ENCODE results near the gene ORAI3.

ORAI3 gene

DNA sequence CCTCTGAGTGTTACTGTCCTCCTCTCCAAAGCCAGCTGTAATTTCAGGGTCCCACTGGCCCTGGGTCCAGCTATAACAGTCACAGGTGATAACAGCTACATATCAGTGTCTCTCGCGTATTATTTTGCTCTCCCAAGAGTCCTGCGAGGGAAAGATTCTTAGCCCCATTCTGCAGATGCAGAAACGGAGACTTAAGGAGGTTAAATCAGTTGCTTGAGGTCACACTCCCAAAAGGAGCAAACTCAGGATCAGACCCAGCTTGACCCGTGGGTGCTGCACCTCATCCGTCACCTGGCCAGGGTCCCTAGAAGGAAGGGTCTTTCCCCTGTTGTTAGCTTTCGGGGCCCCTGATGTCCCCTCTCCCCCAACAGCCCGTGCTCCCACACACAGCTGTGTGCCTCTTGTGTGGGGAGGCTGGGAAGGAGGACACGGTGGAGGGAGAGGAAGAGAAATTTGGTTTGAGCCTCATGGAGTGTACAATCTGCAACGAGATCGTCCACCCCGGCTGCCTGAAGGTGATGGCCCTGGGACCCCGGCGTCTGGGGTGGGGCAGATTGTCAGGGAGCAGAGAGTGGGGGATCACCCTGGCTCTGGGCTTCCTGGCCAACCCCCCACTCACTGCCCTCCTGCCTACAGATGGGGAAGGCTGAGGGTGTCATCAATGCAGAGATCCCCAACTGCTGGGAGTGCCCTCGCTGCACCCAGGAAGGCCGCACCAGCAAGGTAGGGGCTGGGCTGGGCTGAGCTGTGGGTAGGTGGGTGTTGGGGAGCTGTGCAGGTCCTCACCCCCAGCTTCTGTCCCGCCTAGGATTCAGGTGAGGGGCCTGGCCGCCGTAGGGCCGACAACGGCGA, 21.7 kb upstream of the ORAI3 start:
- no peak for DNase-seq (ENCODE audit: low read depth)
- H3K4me3 ChIP-seq (ENCODE audit: low read depth, low read length): no peak overlapping the region
- TF ChIP-seq, protein P1, sequence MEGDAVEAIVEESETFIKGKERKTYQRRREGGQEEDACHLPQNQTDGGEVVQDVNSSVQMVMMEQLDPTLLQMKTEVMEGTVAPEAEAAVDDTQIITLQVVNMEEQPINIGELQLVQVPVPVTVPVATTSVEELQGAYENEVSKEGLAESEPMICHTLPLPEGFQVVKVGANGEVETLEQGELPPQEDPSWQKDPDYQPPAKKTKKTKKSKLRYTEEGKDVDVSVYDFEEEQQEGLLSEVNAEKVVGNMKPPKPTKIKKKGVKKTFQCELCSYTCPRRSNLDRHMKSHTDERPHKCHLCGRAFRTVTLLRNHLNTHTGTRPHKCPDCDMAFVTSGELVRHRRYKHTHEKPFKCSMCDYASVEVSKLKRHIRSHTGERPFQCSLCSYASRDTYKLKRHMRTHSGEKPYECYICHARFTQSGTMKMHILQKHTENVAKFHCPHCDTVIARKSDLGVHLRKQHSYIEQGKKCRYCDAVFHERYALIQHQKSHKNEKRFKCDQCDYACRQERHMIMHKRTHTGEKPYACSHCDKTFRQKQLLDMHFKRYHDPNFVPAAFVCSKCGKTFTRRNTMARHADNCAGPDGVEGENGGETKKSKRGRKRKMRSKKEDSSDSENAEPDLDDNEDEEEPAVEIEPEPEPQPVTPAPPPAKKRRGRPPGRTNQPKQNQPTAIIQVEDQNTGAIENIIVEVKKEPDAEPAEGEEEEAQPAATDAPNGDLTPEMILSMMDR (IDR thresholded peaks at IDR 0.05; ENCODE audit: control insufficient read depth, extremely low read depth, insufficient read depth): no peak

DNA sequence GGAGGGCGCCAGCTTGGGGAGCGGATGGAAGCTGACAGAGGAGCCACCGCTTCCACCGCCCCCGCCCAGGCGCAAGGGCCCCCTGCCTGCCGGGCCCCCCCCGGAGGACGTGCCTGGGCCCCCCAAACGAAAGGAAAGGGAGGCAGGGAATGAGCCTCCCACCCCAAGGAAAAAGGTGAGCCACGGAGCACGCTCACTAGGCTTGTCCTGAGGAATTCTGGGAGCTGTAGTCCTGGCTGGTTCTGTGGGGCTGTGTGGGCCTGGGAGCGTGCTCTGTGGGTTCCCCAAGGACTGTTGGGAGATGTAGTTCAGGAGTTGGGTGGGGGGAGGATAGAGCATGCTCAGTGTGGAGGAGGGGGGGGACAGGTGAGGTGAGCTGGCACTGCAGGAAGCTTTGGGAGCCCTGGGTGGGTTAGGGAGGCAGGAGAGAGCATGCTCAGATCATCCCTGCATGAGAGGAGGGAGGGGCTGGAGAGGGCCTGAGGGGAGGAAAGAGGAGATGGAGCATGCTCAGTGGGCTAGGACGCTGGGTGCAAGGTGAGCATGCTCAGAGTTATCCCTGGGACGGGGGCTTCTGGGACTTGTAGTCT, 21.0 kb upstream of the ORAI3 start:
- TF ChIP-seq, protein P1 (IDR thresholded peaks at IDR 0.05; ENCODE audit: control insufficient read depth, extremely low read depth, insufficient read depth): no peak
- DNase-seq (ENCODE audit: low read depth): no peak
- H3K4me3 ChIP-seq (ENCODE audit: low read depth, low read length): no peak overlapping the region

DNA sequence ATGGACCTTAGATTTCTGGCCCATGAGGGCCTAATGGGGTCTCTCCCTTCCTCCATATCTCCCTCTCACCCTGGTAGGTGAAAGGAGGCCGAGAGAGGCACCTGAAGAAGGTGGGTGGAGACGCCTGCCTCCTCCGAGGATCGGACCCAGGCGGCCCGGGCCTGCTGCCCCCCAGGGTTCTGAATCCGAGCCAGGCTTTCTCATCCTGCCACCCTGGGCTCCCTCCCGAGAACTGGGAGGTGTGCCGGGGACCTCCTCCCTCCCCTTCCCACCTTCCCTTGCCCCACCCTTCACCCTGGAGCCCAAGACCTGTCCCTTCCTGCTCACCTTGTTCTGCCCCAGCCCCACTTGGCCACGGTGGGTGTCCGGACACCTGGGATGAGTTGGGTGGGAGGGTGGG, 20.5 kb upstream of the ORAI3 start:
- TF ChIP-seq, protein P1 (IDR thresholded peaks at IDR 0.05; ENCODE audit: control insufficient read depth, extremely low read depth, insufficient read depth): no peak
- DNase-seq (ENCODE audit: low read depth): no peak

DNA sequence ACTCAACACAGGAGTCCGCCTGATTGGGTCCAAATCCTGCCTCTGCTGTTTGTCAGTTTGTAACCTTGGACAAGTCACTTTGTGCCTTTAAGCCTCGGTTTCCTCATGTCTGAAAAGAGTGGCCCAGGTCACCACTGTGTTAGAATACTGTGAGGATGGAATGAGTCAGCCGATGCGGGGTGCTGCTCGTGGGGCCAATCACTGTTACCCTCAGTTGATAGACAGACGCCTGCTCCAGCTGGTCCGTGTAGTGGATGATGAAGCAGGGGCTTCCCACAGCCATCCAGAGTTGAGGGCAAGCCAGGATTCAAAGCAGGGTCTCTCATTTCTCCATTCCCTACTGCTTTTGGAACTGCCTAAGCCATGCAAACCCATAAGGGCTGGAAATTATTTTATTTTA, 19.7 kb upstream of the ORAI3 start:
- H3K4me3 ChIP-seq (ENCODE audit: low read depth, low read length): no peak overlapping the region
- TF ChIP-seq, protein P1 (IDR thresholded peaks at IDR 0.05; ENCODE audit: control insufficient read depth, extremely low read depth, insufficient read depth): no peak
- DNase-seq (ENCODE audit: low read depth): no peak

More for the DNA sequence above, 20.5 kb upstream of the ORAI3 start:
- no peak overlapping the region for H3K4me3 ChIP-seq (ENCODE audit: low read depth, low read length)

DNA sequence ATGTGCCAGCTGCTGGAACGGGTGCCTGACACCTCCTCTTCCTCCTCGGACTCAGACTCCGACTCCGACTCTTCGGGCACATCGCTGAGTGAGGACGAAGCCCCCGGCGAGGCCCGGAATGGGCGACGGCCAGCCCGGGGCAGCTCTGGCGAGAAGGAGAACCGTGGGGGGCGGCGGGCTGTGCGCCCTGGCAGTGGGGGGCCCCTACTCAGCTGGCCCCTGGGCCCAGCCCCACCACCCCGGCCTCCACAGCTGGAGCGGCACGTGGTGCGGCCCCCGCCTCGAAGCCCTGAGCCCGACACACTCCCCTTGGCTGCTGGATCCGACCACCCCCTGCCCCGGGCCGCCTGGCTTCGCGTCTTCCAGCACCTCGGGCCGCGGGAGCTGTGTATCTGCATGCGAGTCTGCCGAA, 18.7 kb upstream of the ORAI3 start:
- H3K4me3 ChIP-seq (ENCODE audit: low read depth, low read length): no peak overlapping the region
- TF ChIP-seq, protein P1 (IDR thresholded peaks at IDR 0.05; ENCODE audit: control insufficient read depth, extremely low read depth, insufficient read depth): no peak
- DNase-seq (ENCODE audit: low read depth): no peak

DNA sequence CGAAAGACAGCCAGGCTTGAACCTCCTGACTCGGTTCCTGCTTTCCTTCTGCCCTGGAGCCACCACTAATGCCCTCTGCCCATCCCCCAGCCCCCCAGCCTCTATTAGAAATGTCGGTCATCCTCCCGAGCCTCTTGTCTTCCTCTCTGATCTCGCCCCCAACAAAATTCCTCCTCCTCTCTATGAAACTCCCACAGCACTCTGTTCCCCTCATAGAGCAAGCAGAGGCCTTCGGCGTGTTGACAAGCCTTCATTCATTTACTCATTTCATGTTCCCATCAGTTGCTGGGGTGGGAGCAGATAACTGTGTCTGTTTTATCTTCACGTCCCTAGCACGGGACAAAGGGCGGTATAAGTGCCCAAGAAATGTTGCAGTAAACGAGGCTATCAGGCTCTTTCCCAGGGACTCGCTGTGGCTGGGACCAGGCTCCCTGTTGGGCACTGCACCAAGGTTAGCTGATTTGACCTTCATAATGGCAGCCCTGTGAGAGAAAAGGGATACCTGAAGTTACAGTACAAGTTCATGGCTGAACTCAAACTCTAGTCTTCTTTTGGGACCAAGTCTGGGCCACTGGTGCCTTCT, 17.7 kb upstream of the ORAI3 start:
- TF ChIP-seq, protein P1 (IDR thresholded peaks at IDR 0.05; ENCODE audit: control insufficient read depth, extremely low read depth, insufficient read depth): no peak
- no peak overlapping the region for H3K4me3 ChIP-seq (ENCODE audit: low read depth, low read length)
- DNase-seq (ENCODE audit: low read depth): no peak

Data from LNCaP clone FGC (cell line).